Sigmoid colon (tissue), 7 donors: ENCODE results near the gene TP73. TPM values are rescaled to one million over a fixed set of nuclear protein-coding genes. Genes with fewer than 3 reads are reported as not detected.

Experiments
- DNase-seq: peaks from one replicate; pipeline ENCODE4 v3.0.0-alpha.2; 2019
- H3K27ac ChIP-seq, 4 donors: fragments of 200-600 bp; sonication (generic); one replicate each; pipeline ENCODE4 v1.5.1; 2016 to 2019; ENCODE audit warnings: mild to moderate bottlenecking in 1 of 4
- H3K27me3 ChIP-seq, 3 donors: fragments of 200-600 bp; sonication (generic); one replicate each; pipeline ENCODE4 v1.5.1; 2019; ENCODE audit warnings: mild to moderate bottlenecking in 1 of 3
- H3K36me3 ChIP-seq, 4 donors: fragments of 200-600 bp; sonication (generic); one replicate each; pipeline ENCODE4 v1.5.1; 2016 to 2019
- H3K4me1 ChIP-seq, 4 donors: fragments of 200-600 bp; sonication (generic); one replicate each; pipeline ENCODE4 v1.5.1; 2017 to 2019
- H3K4me3 ChIP-seq, 4 donors: fragments of 200-600 bp; sonication (generic); one replicate each; pipeline ENCODE4 v1.5.1; 2017 to 2019; ENCODE audit warnings: mild to moderate bottlenecking in 2 of 4, moderate library complexity in 1 of 4
- H3K9me3 ChIP-seq, 4 donors: fragments of 200-600 bp in 3 of 4; sonication (generic) in 3 of 4; one replicate each; pipeline versions ENCODE4 v1.5.1 to v1.6.1; 2013 to 2019
- EP300 ChIP-seq, 4 donors: sonication (generic); formaldehyde crosslinking; IDR thresholded peaks; one replicate each; pipeline ENCODE4 v1.6.1; 2017; ENCODE audit warnings: antibody characterized with exemption in 4 of 4
- POLR2A ChIP-seq, 2 donors: fragments of 450-650 bp; IDR thresholded peaks; one replicate each; pipeline ENCODE4 v1.6.1; 2016; ENCODE audit warnings: antibody characterized with exemption in 2 of 2, mild to moderate bottlenecking in 2 of 2, moderate library complexity in 2 of 2
- POLR2AphosphoS5 ChIP-seq, 4 donors: sonication (generic); formaldehyde crosslinking; IDR thresholded peaks; one replicate each; pipeline ENCODE4 v1.6.1; 2017; ENCODE audit warnings: antibody characterized with exemption in 4 of 4
- WGBS, 2 donors: extraction: QIAGEN DNeasy Blood & Tissue Kit; methylation state at CpG; one replicate each; pipeline ENCODE4 v1.1.7; 2013; 5-methylcytosine and 5-hydroxymethylcytosine counted together
- intact Hi-C: fragments of 100-400 bp; cut with DNase I; formaldehyde crosslinking; loops from one replicate; pipeline ENCODE4 v1.15.1; 2023
- polyA plus RNA-seq, 3 donors: library from polyadenylated mRNA; stranded (reverse); fragments of 200-250 nt; gene quantifications; one replicate each; pipeline ENCODE4 v1.2.3, GENCODE V29; 2013
- total RNA-seq, 4 donors: library from RNA; depleted of rRNA; stranded (reverse); fragments of >200 nt; gene quantifications; one replicate each; pipeline ENCODE4 v1.1.0, GENCODE V29; 2016
- TF ChIP-seq, protein P1 (sequence below), 4 experiments: fragments of 450-650 bp in 3 of 4; fragments of 200-600 bp in 1 of 4; IDR thresholded peaks; one replicate each; pipeline ENCODE4 v1.5.1; 2016 to 2019; ENCODE audit warnings: antibody characterized with exemption in 4 of 4, mild to moderate bottlenecking in 3 of 4, moderate library complexity in 2 of 4
- donor health status: healthy with polysubstance abuse.
- donor health status: Bipolar disorder and iron deficiency.
- donor health status: healthy.

TP73 gene
- total and polyA plus RNA-seq, 7 donors: 0.22 to 0.69 TPM; not detected in 5

DNA sequence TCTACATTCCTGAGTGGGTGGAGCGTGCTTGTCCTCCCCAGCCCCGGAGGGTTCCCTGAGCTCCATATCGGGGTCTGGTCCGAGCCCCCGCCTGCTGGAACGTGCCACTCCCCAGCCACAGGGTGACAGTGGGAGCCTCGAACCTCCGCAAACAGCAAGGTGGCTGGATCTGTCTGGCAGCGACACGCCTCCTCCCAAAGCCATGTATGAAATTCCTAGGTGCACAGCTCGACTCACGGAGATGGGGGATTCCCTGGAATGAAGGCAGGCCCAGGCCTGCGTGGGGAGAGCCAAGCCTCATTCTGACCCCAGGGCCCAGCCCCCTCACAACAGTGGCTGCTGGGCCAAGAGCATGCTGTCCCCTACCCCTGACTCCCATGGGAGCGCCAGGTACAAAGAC lies 32.9 kb downstream of the TP73 start:
- 48 to 88% methylated on average over 14 of the region's 14 CpGs for WGBS, 2 donors
- Histone ChIP-seq H3K4me3 (no peak overlapping the region), H3K9me3 (no peaks in the 10 kb centered on the region), H3K27ac (no peak overlapping the region), H3K27me3 (peaks cover 0 to 47% (median 18%) of the 10 kb centered on the region in 3 donors), H3K36me3 (no peaks in the 10 kb centered on the region), H3K4me1 (peaks cover 0 to 5% (median 2%) of the 10 kb centered on the region in 4 donors)
- intact Hi-C loops: no loop called here
- no peak for DNase-seq
- TF ChIP-seq POLR2A (IDR thresholded peaks at IDR 0.05) (no peak), POLR2AphosphoS5 (IDR thresholded peaks at IDR 0.05) (no peak), EP300 (IDR thresholded peaks at IDR 0.05) (no peak)
- TF ChIP-seq, protein P1, sequence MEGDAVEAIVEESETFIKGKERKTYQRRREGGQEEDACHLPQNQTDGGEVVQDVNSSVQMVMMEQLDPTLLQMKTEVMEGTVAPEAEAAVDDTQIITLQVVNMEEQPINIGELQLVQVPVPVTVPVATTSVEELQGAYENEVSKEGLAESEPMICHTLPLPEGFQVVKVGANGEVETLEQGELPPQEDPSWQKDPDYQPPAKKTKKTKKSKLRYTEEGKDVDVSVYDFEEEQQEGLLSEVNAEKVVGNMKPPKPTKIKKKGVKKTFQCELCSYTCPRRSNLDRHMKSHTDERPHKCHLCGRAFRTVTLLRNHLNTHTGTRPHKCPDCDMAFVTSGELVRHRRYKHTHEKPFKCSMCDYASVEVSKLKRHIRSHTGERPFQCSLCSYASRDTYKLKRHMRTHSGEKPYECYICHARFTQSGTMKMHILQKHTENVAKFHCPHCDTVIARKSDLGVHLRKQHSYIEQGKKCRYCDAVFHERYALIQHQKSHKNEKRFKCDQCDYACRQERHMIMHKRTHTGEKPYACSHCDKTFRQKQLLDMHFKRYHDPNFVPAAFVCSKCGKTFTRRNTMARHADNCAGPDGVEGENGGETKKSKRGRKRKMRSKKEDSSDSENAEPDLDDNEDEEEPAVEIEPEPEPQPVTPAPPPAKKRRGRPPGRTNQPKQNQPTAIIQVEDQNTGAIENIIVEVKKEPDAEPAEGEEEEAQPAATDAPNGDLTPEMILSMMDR (IDR thresholded peaks at IDR 0.05): no peak

DNA sequence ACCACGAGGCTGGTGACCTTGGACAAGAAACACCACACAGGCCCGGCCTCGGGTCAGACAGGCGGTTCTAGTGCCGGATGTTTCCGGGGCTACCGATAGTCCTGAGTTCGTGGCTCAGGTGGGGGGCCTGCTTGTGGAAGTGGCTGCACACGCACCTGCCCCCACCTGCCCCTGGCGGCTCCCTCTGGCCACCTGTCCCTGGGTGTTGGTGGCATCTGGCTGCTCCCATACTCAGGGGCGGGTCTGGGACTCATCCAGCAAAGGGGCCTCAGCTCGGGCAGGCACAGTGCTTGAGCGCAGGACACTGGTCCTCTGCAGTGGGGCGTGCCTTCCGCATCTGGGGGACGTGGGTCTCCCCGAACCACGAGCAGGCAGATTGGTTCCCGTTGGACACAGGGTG lies 33.6 kb downstream of the TP73 start:
- peaks cover 0 to 5% (median 2%) of the 10 kb centered on the region in 4 donors for H3K4me1 ChIP-seq
- H3K4me3 ChIP-seq: no peak overlapping the region
- intact Hi-C loops: no loop called here
- TF ChIP-seq, protein P1 (IDR thresholded peaks at IDR 0.05): no peak
- TF ChIP-seq EP300 (IDR thresholded peaks at IDR 0.05) (no peak), POLR2A (IDR thresholded peaks at IDR 0.05) (no peak), POLR2AphosphoS5 (IDR thresholded peaks at IDR 0.05) (no peak)
- no peaks in the 10 kb centered on the region for H3K36me3 ChIP-seq
- no peak for DNase-seq
- H3K9me3 ChIP-seq: no peaks in the 10 kb centered on the region
- H3K27ac ChIP-seq: no peak overlapping the region
- WGBS, 2 donors: 59 to 86% methylated on average over 19 of the region's 19 CpGs
- peaks cover 0 to 42% (median 18%) of the 10 kb centered on the region in 3 donors for H3K27me3 ChIP-seq

DNA sequence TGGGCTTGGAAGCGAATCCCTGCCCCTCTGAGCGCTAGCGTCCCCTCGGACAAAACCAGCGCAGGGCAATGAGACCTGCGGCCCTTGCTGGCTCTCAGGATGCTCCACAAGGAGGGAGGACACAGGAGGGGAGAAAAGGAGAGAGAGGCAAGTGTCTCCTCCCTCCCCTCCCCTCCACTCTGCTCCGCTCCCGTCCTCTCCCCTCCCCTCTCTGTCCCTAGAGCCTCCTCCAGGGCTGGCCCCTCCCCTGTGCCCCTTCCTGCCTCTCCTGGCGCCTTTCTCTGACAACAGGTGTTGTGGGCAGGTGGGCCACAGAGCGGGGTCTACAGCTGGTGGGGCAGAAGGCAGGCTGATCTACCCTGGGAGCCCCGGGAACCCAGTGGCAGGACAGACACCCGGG lies 35.2 kb downstream of the TP73 start:
- peaks cover 0 to 42% (median 18%) of the 10 kb centered on the region in 3 donors for H3K27me3 ChIP-seq
- no peak overlapping the region for H3K27ac ChIP-seq
- TF ChIP-seq, protein P1 (IDR thresholded peaks at IDR 0.05): no peak
- TF ChIP-seq POLR2A (IDR thresholded peaks at IDR 0.05) (no peak), POLR2AphosphoS5 (IDR thresholded peaks at IDR 0.05) (no peak), EP300 (IDR thresholded peaks at IDR 0.05) (no peak)

DNA sequence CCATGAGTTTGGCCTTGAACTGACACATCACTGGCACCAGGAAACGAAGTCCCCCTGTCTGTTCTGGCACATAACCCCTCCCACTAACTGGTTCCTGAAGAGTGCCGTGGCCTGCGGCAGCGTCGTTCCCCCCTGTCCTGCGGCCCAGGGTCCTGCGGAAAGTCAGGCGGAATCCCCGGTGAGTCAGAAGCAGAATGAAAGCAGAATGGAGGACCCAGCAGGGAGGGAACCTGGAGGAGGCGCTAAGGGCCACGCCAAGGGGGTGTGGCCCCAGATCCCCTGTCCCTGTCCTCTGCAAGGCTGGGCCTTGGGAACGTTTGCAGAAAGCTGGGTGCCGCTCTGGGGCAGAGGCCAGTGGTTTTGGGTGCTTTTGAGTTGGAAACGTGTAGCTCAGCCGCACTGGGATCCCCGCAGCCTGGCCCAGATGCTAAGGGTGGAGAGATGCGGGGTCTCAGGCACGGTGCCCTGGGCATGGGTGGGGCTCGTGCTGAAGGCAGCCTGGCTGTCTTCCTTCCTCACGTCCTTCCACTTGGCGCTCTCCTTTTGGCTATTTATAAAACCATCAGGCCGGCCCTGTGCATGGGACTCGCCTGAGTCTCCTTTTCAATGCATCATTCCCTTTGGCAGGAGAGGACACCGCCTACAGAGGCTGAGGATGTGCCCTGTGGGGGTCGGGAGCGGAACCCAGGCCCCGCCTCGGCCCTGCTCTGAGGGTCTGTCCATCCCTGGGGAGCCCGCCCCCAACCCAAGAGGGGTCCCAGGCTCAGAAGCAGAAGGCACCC lies 36.2 kb downstream of the TP73 start:
- Histone ChIP-seq H3K9me3 (no peaks in the 10 kb centered on the region), H3K4me1 (peaks cover 0 to 5% (median 2%) of the 10 kb centered on the region in 4 donors), H3K4me3 (no peak overlapping the region), H3K36me3 (no peaks in the 10 kb centered on the region), H3K27me3 (peaks cover 0 to 38% (median 18%) of the 10 kb centered on the region in 3 donors), H3K27ac (no peak overlapping the region)
- intact Hi-C loops: no loop called here
- DNase-seq: no peak
- WGBS, 2 donors: 50 to 65% methylated on average over 29 of the region's 29 CpGs
- TF ChIP-seq EP300 (IDR thresholded peaks at IDR 0.05): no peak
- TF ChIP-seq POLR2A (IDR thresholded peaks at IDR 0.05): no peak
- TF ChIP-seq, protein P1 (IDR thresholded peaks at IDR 0.05): no peak
- TF ChIP-seq POLR2AphosphoS5 (IDR thresholded peaks at IDR 0.05): no peak

More for the DNA sequence above, 35.2 kb downstream of the TP73 start:
- Histone ChIP-seq H3K36me3 (no peaks in the 10 kb centered on the region), H3K4me1 (peaks cover 0 to 5% (median 2%) of the 10 kb centered on the region in 4 donors), H3K4me3 (no peak overlapping the region), H3K9me3 (no peaks in the 10 kb centered on the region)
- intact Hi-C loops: no loop called here
- 77 to 80% methylated on average over 12 of the region's 12 CpGs for WGBS, 2 donors
- DNase-seq: no peak
